Astrocyte (in vitro differentiated cells and primary cell): ENCODE results near the gene FZR1. TPM values are rescaled to one million over a fixed set of nuclear protein-coding genes. Genes with fewer than 3 reads are reported as not detected.

Experiments used
- DNase-seq: peaks from one replicate; pipeline ENCODE4 v3.0.0-alpha.2; 2010; ENCODE audit warnings: low read depth
- FAIRE-seq: peaks from 2 replicates; lab custom pipeline; 2011; peaks lifted over from hg19 to GRCh38; lab: Jason Lieb, UNC
- H2AFZ ChIP-seq: 2 replicates; pipeline ENCODE4 v1.6.0; 2012; ENCODE audit warnings: low read depth, low read length, inconsistent platforms
- H3K27ac ChIP-seq: 2 replicates; pipeline ENCODE4 v1.5.1; 2011; ENCODE audit warnings: low read depth, low read length, inconsistent platforms
- H3K27me3 ChIP-seq: 2 replicates; pipeline ENCODE4 v1.6.0; 2011; ENCODE audit warnings: low read length, inconsistent platforms; ENCODE audit not compliant: insufficient read depth
- H3K36me3 ChIP-seq: 2 replicates; pipeline ENCODE4 v1.5.1; 2011; ENCODE audit warnings: low read length, inconsistent platforms; ENCODE audit not compliant: insufficient read depth
- H3K4me1 ChIP-seq: 2 replicates; pipeline ENCODE4 v1.5.1; 2011; ENCODE audit warnings: low read length, inconsistent platforms; ENCODE audit not compliant: insufficient read depth
- H3K4me2 ChIP-seq: 2 replicates; pipeline ENCODE4 v1.6.0; 2012; ENCODE audit warnings: low read length, inconsistent platforms
- H3K4me3 ChIP-seq: 2 replicates; pipeline ENCODE4 v1.5.1; 2011; ENCODE audit warnings: low read depth, mild to moderate bottlenecking, low read length, inconsistent platforms; ENCODE audit not compliant: insufficient read depth
- H3K79me2 ChIP-seq: 2 replicates; pipeline ENCODE4 v1.6.0; 2012; ENCODE audit warnings: mild to moderate bottlenecking, low read length, inconsistent platforms; ENCODE audit not compliant: insufficient read depth
- H3K9ac ChIP-seq: 2 replicates; pipeline ENCODE4 v1.6.0; 2012; ENCODE audit warnings: mild to moderate bottlenecking, low read length, inconsistent platforms
- H3K9me3 ChIP-seq: 2 replicates; pipeline ENCODE4 v1.5.1; 2012; ENCODE audit warnings: low read depth, mild to moderate bottlenecking, low read length, inconsistent platforms; ENCODE audit not compliant: insufficient read depth
- H4K20me1 ChIP-seq: 2 replicates; pipeline ENCODE4 v1.6.0; 2012; ENCODE audit warnings: low read length, inconsistent platforms; ENCODE audit not compliant: insufficient read depth
- H3K27ac Mint-ChIP-seq: one replicate; pipeline ENCODE4 v1.8.0; 2021; ENCODE audit warnings: mild to moderate bottlenecking, mixed read lengths; ENCODE audit not compliant: unreplicated experiment
- H3K27me3 Mint-ChIP-seq: one replicate; pipeline ENCODE4 v1.8.0; 2021; ENCODE audit warnings: low read depth, mixed read lengths; ENCODE audit not compliant: unreplicated experiment
- H3K36me3 Mint-ChIP-seq: one replicate; pipeline ENCODE4 v1.8.0; 2021; ENCODE audit warnings: low read depth, mixed read lengths; ENCODE audit not compliant: unreplicated experiment
- H3K4me1 Mint-ChIP-seq: one replicate; pipeline ENCODE4 v1.8.0; 2021; ENCODE audit warnings: low read depth, mixed read lengths; ENCODE audit not compliant: unreplicated experiment
- H3K4me3 Mint-ChIP-seq: one replicate; pipeline ENCODE4 v1.8.0; 2021; ENCODE audit warnings: mild to moderate bottlenecking, moderate library complexity, mixed read lengths; ENCODE audit not compliant: unreplicated experiment
- H3K9me3 Mint-ChIP-seq: one replicate; pipeline ENCODE4 v1.8.0; 2021; ENCODE audit warnings: mild to moderate bottlenecking, mixed read lengths; ENCODE audit not compliant: unreplicated experiment
- EZH2 ChIP-seq: IDR thresholded peaks from 2 replicates; pipeline ENCODE4 v1.6.1; 2012; ENCODE audit warnings: mild to moderate bottlenecking, low read length, inconsistent platforms; ENCODE audit not compliant: insufficient read depth
- total RNA-seq: library from RNA; stranded (reverse); gene quantifications from 2 replicates; pipeline ENCODE4 v1.2.1, GENCODE V29; 2021
- TF ChIP-seq, protein P1 (sequence below): IDR thresholded peaks from 2 replicates; pipeline ENCODE4 v1.5.1; 2011; ENCODE audit warnings: low read depth, mild to moderate bottlenecking, inconsistent platforms, low read length, moderate library complexity; ENCODE audit not compliant: insufficient read depth

The FZR1 gene
- total RNA-seq, 1 donor from 2014 or later, result 51.8 TPM

DNA sequence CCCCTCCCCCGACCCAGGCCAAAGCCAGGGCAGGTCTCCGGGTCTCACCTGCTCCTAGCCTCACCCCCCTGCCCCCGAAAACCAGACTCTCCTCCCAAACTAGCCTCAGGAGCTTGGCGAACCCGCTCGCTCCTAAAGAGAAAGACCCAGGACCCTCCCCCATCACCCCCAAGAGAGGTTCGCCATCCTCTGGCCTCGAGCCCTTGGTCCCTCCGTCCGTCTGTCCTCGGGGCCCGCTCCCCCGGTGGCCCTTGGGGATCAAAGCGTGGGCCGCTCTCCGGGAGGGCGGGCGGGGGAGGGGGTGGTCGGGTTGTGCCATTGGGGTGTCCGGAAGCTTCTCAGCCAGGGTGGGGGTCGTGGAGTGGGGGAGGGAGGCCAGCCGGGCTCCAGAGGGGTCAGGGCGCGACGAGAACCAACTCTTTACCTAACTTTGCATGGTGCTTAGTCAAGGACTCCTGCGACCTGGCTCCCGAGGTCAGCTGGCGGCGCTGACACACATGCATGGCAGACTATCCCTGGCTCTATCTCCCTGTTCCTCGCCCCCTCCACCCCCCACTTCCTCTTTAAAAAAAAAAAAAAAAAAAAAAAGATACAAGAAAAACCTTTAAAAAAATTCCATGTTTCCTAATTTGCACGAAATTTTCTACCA lies 41.4 kb upstream of the FZR1 start:
- Mint-ChIP-seq H3K4me1 (peaks cover 13% of the 10 kb centered on the region), H3K27me3 (peaks cover 4% of the 10 kb centered on the region), H3K27ac (no peak overlapping the region), H3K4me3 (peak overlapping the region; percentile 45), H3K9me3 (peaks cover 3% of the 10 kb centered on the region), H3K36me3 (peaks cover 8% of the 10 kb centered on the region)
- H3K79me2 ChIP-seq, result peaks cover 5% of the 10 kb centered on the region
- peaks cover 7% of the 10 kb centered on the region for H4K20me1 ChIP-seq
- DNase-seq (no peak), FAIRE-seq (no peak)
- no peak overlapping the region for H3K4me2 ChIP-seq
- H3K9me3 ChIP-seq, result no peaks in the 10 kb centered on the region
- no peak for TF ChIP-seq EZH2
- TF ChIP-seq, protein P1, sequence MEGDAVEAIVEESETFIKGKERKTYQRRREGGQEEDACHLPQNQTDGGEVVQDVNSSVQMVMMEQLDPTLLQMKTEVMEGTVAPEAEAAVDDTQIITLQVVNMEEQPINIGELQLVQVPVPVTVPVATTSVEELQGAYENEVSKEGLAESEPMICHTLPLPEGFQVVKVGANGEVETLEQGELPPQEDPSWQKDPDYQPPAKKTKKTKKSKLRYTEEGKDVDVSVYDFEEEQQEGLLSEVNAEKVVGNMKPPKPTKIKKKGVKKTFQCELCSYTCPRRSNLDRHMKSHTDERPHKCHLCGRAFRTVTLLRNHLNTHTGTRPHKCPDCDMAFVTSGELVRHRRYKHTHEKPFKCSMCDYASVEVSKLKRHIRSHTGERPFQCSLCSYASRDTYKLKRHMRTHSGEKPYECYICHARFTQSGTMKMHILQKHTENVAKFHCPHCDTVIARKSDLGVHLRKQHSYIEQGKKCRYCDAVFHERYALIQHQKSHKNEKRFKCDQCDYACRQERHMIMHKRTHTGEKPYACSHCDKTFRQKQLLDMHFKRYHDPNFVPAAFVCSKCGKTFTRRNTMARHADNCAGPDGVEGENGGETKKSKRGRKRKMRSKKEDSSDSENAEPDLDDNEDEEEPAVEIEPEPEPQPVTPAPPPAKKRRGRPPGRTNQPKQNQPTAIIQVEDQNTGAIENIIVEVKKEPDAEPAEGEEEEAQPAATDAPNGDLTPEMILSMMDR, result no peak
- H3K36me3 ChIP-seq, result peaks cover 2% of the 10 kb centered on the region
- H2AFZ ChIP-seq, result no peak overlapping the region
- no peak overlapping the region for H3K9ac ChIP-seq
- no peak overlapping the region for H3K27ac ChIP-seq
- peaks cover 6% of the 10 kb centered on the region for H3K4me1 ChIP-seq
- no peak overlapping the region for H3K4me3 ChIP-seq
- H3K27me3 ChIP-seq, result no peaks in the 10 kb centered on the region

DNA sequence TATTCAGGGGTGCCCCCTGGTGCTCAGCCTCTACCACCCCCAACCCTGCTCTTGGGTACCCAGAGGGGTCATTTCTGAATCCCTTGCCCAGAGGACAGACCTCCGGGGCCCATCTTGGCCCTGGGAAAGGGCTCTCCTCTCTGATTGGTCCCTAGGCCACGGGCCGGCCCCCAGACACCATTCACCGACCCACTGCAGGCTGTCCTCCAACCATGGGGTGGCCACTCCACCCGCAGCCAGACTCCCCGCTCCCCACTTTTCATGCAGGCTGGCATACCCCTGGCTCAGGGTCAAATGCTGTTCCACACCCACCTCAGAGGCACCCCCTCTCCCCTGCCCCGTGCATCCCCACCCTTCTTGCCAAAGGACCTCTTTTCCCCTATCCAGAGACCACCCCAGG lies 40.6 kb upstream of the FZR1 start:
- no peaks in the 10 kb centered on the region for H3K4me1 ChIP-seq
- FAIRE-seq (no peak), DNase-seq (no peak)
- no peak for TF ChIP-seq EZH2
- TF ChIP-seq, protein P1, result no peak
- no peak overlapping the region for H3K4me3 ChIP-seq
- Mint-ChIP-seq H3K9me3 (peaks cover 4% of the 10 kb centered on the region), H3K4me1 (peaks cover 12% of the 10 kb centered on the region), H3K27ac (peak overlapping the region; percentile 78), H3K27me3 (peaks cover 11% of the 10 kb centered on the region), H3K36me3 (peaks cover 7% of the 10 kb centered on the region), H3K4me3 (no peak overlapping the region)
- H3K9ac ChIP-seq, result no peak overlapping the region
- peaks cover 2% of the 10 kb centered on the region for H3K36me3 ChIP-seq
- no peak overlapping the region for H3K4me2 ChIP-seq
- no peaks in the 10 kb centered on the region for H3K9me3 ChIP-seq
- H3K27ac ChIP-seq, result no peak overlapping the region
- H3K79me2 ChIP-seq, result no peaks in the 10 kb centered on the region
- peaks cover 7% of the 10 kb centered on the region for H4K20me1 ChIP-seq
- no peaks in the 10 kb centered on the region for H3K27me3 ChIP-seq
- H2AFZ ChIP-seq, result no peak overlapping the region

DNA sequence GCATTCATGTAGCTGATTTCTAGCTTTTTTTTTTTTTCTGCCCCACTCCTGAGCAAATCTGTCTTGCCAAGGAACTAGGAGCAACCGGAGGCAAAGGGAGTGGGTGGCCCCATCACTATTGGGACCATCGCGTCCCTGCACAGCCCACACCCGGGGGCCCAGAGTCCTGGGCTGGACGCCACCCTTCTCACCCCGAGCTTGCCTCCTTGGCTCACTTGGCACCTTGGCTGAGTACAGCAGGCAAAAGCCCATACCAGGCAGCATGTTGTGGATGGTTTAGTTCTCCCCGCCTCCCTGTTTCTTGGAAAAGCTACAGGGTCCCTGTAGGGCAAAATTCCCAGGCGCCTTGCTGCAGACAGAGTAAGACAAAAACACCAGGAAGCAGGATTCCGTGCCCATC lies 39.5 kb upstream of the FZR1 start:
- Mint-ChIP-seq H3K4me1 (peaks cover 12% of the 10 kb centered on the region), H3K4me3 (no peak overlapping the region), H3K36me3 (peaks cover 7% of the 10 kb centered on the region), H3K27me3 (peaks cover 16% of the 10 kb centered on the region), H3K9me3 (peaks cover 6% of the 10 kb centered on the region), H3K27ac (no peak overlapping the region)
- H3K4me1 ChIP-seq, result no peaks in the 10 kb centered on the region
- peaks cover 7% of the 10 kb centered on the region for H4K20me1 ChIP-seq
- H3K4me3 ChIP-seq, result no peak overlapping the region
- H3K4me2 ChIP-seq, result no peak overlapping the region
- DNase-seq, result no peak
- no peaks in the 10 kb centered on the region for H3K79me2 ChIP-seq
- no peaks in the 10 kb centered on the region for H3K27me3 ChIP-seq
- H3K9me3 ChIP-seq, result no peaks in the 10 kb centered on the region
- no peak overlapping the region for H3K9ac ChIP-seq
- no peak overlapping the region for H2AFZ ChIP-seq
- no peak for TF ChIP-seq EZH2
- TF ChIP-seq, protein P1, result no peak
- H3K27ac ChIP-seq, result no peak overlapping the region
- no peak for FAIRE-seq
- H3K36me3 ChIP-seq, result peaks cover 2% of the 10 kb centered on the region
